ENCODE results near the gene ACY1. TPM values are rescaled to one million over a fixed set of nuclear protein-coding genes. Genes with fewer than 3 reads are reported as not detected.

ACY1 gene
- total and polyA plus RNA-seq, 2 of the 13 experiments (the other 11 are each of a cell fraction or from before 2014, with no cell fraction given) = 113 to 162 TPM

DNA sequence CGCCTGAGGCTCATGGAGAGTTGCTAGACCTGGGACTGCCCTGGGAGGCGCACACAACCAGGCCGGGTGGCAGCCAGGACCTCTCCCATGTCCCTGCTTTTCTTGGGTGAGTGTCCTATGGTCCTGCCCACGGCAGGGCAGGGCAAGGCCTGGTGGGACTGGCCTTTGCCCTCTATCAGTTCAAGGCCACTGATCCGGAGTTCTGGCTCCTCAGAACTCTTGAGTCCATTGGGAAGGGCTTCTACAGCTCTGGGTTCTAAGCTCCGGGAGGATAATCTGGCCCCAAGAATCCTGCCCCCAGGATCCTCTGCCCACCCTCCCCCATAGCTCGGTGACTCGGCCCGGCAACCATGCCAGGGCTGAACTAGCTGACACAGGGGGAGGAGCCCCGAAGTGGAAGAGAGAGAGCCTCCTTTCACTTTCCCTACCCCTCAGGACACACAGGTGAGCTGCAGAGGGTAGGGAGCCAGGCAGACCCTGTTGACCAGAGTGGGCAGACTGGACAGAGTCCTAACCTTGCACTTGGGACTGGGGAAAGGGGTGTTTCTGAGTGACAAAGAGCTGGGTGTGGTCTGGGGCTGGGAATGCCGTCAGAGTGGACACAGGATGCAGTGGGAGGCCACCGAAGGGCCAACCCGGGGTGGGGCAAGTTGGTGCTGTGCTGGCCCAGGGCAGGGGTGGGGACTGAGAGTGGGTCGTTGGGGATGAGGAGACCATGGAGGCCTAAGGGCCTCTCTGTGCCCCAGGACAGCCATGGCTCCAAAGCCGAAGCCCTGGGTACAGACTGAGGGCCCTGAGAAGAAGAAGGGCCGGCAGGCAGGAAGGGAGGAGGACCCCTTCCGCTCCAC is 40.5 kb upstream of the ACY1 start (continued):
- TF ChIP-seq ZNF597 (CRISPR knock-in tag; IDR thresholded peaks at IDR 0.05) = no peak
- peak; percentile 55 for TF ChIP-seq POLR2G (IDR thresholded peaks at IDR 0.05; ENCODE audit: low read depth, low read length)
- TF ChIP-seq PAXIP1 (CRISPR knock-in tag; conservative IDR thresholded peaks at IDR 0.05) = no peak
- no peak for TF ChIP-seq ZNF652 (CRISPR knock-in tag; IDR thresholded peaks at IDR 0.05; ENCODE audit: borderline replicate concordance, low read depth)
- TF ChIP-seq YY1 (IDR thresholded peaks at IDR 0.05; ENCODE audit: insufficient read depth, insufficient replicate concordance, low read depth, low read length) = no peak
- TF ChIP-seq IRF1 (CRISPR knock-in tag; IDR thresholded peaks at IDR 0.05; ENCODE audit: low read depth) = no peak
- TF ChIP-seq SIN3B (IDR thresholded peaks at IDR 0.05; ENCODE audit: low read length) = no peak
- no peak for TF ChIP-seq CHD4 (IDR thresholded peaks at IDR 0.05; ENCODE audit: borderline replicate concordance, low read length)
- TF ChIP-seq CENPX (CRISPR knock-in tag; IDR thresholded peaks at IDR 0.05) = no peak
- TF ChIP-seq HNF4A (CRISPR knock-in tag; IDR thresholded peaks at IDR 0.05) = peak; percentile 61
- TF ChIP-seq ARID2 (CRISPR knock-in tag; IDR thresholded peaks at IDR 0.05; ENCODE audit: borderline replicate concordance) = peak; percentile 60; the same call in 1 of the 2 replicates
- no peak for TF ChIP-seq ZMYM4 (CRISPR knock-in tag; IDR thresholded peaks at IDR 0.05)
- 0 out of 2 replicates have a peak, but pooled peaks have one; percentile 34 for TF ChIP-seq CHCHD3 (CRISPR knock-in tag; IDR thresholded peaks at IDR 0.05)
- no peak for TF ChIP-seq EZH2 (conservative IDR thresholded peaks at IDR 0.05; ENCODE audit: low read depth, low read length)
- TF ChIP-seq, protein P1, sequence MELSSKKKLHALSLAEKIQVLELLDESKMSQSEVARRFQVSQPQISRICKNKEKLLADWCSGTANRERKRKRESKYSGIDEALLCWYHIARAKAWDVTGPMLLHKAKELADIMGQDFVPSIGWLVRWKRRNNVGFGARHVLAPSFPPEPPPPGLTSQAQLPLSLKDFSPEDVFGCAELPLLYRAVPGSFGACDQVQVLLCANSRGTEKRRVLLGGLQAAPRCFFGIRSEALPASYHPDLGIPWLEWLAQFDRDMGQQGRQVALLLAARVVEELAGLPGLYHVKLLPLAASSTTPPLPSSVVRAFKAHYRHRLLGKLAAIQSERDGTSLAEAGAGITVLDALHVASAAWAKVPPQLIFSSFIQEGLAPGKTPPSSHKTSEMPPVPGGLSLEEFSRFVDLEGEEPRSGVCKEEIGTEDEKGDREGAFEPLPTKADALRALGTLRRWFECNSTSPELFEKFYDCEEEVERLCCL (CRISPR knock-in tag; IDR thresholded peaks at IDR 0.05; ENCODE audit: borderline replicate concordance) = no peak
- no peak for TF ChIP-seq ZNF768 (CRISPR knock-in tag; IDR thresholded peaks at IDR 0.05)
- TF ChIP-seq, protein P2, sequence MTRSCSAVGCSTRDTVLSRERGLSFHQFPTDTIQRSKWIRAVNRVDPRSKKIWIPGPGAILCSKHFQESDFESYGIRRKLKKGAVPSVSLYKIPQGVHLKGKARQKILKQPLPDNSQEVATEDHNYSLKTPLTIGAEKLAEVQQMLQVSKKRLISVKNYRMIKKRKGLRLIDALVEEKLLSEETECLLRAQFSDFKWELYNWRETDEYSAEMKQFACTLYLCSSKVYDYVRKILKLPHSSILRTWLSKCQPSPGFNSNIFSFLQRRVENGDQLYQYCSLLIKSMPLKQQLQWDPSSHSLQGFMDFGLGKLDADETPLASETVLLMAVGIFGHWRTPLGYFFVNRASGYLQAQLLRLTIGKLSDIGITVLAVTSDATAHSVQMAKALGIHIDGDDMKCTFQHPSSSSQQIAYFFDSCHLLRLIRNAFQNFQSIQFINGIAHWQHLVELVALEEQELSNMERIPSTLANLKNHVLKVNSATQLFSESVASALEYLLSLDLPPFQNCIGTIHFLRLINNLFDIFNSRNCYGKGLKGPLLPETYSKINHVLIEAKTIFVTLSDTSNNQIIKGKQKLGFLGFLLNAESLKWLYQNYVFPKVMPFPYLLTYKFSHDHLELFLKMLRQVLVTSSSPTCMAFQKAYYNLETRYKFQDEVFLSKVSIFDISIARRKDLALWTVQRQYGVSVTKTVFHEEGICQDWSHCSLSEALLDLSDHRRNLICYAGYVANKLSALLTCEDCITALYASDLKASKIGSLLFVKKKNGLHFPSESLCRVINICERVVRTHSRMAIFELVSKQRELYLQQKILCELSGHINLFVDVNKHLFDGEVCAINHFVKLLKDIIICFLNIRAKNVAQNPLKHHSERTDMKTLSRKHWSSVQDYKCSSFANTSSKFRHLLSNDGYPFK (CRISPR knock-in tag; IDR thresholded peaks at IDR 0.05; ENCODE audit: borderline replicate concordance) = no peak
- TF ChIP-seq GLI4 (CRISPR knock-in tag; IDR thresholded peaks at IDR 0.05; ENCODE audit: borderline replicate concordance) = no peak
- TF ChIP-seq ZNF564 (CRISPR knock-in tag; IDR thresholded peaks at IDR 0.05) = no peak

Data from HepG2 (cell line).